T follicular helper cell (primary cell): ENCODE measurements around the gene ADGRF1.
"Not testable (repeated sequence)": the region's sequence is repeated elsewhere in the genome, so short reads cannot be mapped to it uniquely, and the experiment has no call there.

Experiments used
- DNase-seq: peaks from one replicate; pipeline ENCODE4 v3.0.0-alpha.2; 2020; ENCODE audit warnings: low read depth

Gene ADGRF1

GRCh38 chr6:47061309-47062300, 19.5 kb upstream of the ADGRF1 start:
- DNase-seq, result no peak

- no peak for DNase-seq
Measured at GRCh38 chr6:47059216-47059885, 17.2 kb upstream of the ADGRF1 start.

DNA sequence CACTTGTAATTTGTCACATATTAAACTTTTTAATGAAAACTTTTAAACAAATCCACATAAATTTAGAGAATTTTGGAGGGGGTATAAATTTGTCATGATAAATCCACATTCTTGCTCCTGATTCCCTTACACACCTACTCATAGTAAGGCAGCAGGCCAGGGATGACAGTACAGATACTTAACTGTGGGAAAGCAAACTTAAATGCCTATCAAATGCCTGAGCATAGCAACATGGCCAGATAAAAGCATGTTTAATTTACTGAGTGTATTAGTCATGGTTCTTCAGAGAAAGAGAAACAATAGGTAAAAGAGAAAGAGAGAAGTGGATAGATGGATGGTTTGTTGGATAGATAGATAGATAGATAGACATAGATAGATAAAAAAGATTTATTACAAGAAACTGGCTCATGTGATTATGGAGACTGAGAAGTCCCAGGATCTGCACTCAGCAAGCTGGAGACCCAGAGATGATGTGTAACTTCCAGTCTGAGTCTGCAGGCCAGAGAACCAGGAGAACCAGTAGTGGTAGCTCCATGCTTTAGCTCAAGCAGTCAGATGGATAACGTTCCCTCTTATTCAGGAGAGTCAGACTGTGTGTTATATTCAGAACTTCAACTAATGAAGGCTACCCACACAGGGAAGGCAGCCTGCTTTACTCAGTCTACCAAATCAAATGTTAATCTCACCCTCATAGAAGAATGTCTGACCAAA, 15.9 kb upstream of the ADGRF1 start:
- DNase-seq, result no peak

DNA sequence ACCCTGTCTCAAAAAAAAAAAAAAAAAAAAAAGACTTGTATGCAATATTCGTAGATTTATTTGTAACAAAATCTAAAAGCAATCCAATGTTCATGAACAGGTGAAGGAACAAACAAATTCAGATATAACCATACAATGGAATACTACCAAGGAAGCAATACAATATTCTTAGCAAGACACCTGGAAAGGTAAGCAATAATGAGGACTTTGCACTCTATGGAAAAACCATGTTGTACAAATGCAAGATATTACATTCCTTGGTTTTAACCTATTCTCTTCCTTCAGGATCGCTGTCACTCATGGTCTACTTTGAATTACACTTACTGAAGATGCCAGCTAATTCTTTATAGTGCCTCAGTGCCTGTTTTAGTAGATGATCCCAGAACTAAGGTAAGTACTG, 14.7 kb upstream of the ADGRF1 start:
- DNase-seq, result no peak

- DNase-seq, result not testable (repeated sequence)
Measured at GRCh38 chr6:47054302-47054701, 12.2 kb upstream of the ADGRF1 start.

- DNase-seq, result no peak
Measured at GRCh38 chr6:47048638-47049037, 6.5 kb upstream of the ADGRF1 start.

- no peak for DNase-seq
Measured at GRCh38 chr6:47047479-47048407, 5.6 kb upstream of the ADGRF1 start.

GRCh38 chr6:47047097-47047478, 5.0 kb upstream of the ADGRF1 start:
- no peak for DNase-seq

GRCh38 chr6:47044397-47044796, 2.3 kb upstream of the ADGRF1 start:
- DNase-seq, result no peak

DNA sequence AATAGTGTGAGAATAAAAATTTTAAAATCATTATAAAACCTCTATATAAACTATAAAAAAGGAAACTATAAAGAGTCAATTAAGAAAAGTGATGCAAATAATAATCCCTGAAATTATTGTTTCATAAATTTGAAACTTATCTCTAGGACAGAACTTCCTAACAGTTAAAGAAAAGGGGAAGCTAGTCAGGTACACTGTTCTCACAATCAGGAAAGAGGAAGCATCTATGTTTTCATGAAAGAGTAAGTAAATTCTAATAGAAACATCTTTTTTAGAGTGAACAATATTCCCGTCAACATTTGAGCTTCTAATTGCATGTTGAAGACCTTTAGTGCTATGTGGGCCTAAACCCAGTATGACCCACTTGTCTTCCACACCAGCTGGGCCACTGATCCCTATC, 1.2 kb upstream of the ADGRF1 start:
- DNase-seq, result no peak

DNA sequence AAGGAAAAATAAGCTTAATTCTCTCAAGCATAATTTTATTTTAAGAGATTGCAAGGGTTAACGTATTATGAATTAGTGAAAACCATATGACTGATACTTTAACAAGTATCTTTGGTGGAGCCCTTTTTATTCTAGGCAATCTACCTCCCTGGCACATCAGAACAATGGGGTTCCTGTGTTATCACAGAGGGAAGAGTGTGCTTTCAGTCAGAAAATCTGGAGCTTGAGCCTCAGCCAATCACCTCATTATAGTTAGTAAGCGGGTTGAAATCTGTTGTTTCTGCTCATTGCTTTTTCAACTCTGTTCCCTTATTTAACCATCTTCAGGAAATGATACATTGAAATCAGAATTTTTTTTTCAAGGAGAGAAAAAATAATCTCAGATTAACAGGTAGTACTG, 391 bp downstream of the ADGRF1 start:
- no peak for DNase-seq

- DNase-seq, result no peak
Measured at GRCh38 chr6:47034926-47035325, 7.2 kb downstream of the ADGRF1 start.

DNA sequence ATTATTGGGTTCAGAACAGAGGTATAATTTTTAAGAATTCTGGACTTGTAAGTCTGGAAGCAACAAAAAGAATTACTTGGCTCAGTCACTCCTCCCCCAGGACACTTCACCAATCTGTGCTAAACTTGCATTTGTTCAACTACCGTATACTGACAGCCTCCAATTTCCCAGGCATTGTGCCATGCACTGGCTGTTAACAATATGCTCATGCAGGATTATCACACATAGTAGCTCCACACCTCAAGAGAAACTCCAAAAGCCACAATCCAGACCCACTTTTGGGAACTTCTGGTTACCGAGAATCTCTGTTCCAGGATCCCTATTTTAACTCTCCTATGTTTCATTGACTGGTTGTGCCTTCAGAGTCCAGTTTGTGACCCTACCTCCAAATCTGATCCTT, 7.7 kb downstream of the ADGRF1 start:
- no peak for DNase-seq

GRCh38 chr6:47032974-47033765, 9.0 kb downstream of the ADGRF1 start:
- no peak for DNase-seq

GRCh38 chr6:47031656-47032055, 10.5 kb downstream of the ADGRF1 start:
- DNase-seq, result no peak

- DNase-seq, result no peak
Measured at GRCh38 chr6:47029865-47030561, 12.1 kb downstream of the ADGRF1 start.

DNA sequence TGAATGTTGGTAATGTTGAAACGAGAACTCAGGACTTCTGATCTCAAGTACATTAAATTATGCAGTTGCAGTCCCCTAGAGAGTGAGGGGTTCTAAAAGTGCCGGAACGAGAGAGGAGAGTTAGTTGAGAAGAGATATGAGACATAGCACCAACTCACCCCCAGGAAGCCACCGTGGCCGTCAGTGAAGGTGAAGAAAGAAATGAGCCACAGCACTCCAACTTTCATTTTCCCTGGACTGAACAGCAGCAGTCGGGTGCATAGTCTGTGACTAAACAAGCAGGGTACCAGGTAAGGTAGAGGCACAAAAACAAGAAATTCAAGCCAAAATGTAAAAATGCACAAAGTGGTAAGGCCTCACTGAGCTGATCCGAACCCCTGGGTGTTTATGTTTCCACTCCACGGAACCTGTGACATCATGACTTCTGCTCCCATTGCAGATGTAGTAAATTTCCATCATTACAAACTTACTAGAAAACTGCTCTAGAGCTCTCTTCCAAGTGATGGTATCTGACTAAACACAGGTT, 13.2 kb downstream of the ADGRF1 start:
- no peak for DNase-seq

- no peak for DNase-seq
Measured at GRCh38 chr6:47027315-47027714, 14.8 kb downstream of the ADGRF1 start.

- no peak for DNase-seq
Measured at GRCh38 chr6:47026679-47027078, 15.5 kb downstream of the ADGRF1 start.

DNA sequence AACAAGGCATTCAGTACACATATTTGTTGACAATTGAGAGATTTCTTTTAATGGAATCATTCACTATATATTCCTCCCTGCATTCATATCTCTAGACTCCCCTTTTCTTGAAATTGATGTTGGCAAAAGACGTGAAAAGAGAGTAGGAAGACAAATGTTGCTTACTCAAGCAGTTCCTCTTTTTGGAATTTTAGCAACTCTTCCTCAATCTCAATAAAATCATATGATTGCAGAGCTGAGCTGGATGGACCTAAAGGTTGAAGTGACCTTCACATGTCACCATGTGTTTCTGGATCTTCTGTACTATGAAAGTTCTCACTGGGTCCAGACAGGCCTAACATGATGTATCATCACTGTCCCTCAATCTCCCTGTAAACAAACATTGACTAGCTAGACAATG, 18.6 kb downstream of the ADGRF1 start:
- DNase-seq, result no peak
